Measurements from ENCODE around the gene GOLT1A. TPM values are rescaled to one million over a fixed set of nuclear protein-coding genes. Genes with fewer than 3 reads are reported as not detected.

Gene GOLT1A
- total RNA-seq, 1 experiment from 2014 or later, result not detected

DNA sequence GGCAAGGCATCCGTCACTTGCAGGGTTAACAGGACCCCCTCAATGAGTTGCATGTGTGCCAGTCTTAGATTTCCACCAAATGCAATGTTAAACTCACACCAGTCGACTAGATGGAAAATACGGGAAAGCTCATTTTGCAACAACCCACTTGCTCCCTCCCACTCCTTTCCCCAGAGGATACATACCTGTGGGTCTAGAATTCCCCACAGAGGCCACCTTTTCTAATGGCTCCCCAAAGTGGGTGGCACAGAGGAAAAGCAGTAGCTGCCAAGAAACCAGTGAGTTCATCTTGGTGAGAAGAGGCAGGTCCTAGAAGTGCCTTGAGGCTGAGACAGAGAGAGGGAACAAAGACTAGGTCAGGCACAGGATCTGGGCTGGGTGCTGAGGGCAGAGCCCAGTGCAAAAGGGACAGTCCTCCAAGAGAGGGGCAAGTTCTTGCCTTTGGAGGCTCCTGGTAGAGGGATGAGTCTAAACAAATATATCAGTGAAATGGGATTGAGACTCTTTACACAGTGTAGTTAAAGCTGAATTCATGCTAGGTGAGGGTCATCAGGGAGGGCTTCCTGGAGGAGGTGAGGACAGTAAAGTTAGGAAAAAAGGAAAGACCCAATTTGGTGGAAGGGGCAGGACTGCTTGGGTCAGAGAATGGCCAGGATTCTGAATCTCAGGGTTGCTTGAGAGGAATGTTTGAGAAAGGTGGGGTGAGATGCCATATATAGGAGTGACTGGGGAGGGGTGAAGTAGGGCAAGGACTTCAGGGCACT is 21.0 kb downstream of the GOLT1A start:
- DNase-seq (ENCODE audit: low spot score), result no peak

- DNase-seq (ENCODE audit: low spot score), result no peak
These were observed 21.7 kb downstream of the GOLT1A start for GRCh38 chr1:204192046-204192445.

DNA sequence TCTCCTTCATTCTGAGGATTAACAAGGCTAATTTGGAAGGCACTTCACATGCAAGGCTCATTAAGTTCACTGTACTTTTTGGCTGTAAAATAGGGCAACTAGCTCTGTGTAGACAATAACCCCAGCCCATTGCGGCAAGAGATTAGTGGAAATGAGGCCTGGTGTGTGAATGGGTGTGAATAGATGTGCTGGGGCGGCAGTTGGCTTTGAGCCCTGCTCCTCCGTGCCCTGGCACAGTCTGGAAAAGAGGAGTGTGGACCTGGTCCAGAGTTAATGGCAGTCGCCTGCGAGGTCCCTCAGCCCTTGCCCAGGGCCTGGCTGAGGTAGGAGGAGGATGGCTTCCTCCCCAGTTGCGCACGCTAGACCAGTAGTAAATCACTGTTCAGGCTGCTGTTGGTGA is 22.3 kb downstream of the GOLT1A start:
- no peak for DNase-seq (ENCODE audit: low spot score)

GRCh38 chr1:204190212-204191211 is 23.3 kb downstream of the GOLT1A start:
- DNase-seq (ENCODE audit: low spot score), result no peak

DNA sequence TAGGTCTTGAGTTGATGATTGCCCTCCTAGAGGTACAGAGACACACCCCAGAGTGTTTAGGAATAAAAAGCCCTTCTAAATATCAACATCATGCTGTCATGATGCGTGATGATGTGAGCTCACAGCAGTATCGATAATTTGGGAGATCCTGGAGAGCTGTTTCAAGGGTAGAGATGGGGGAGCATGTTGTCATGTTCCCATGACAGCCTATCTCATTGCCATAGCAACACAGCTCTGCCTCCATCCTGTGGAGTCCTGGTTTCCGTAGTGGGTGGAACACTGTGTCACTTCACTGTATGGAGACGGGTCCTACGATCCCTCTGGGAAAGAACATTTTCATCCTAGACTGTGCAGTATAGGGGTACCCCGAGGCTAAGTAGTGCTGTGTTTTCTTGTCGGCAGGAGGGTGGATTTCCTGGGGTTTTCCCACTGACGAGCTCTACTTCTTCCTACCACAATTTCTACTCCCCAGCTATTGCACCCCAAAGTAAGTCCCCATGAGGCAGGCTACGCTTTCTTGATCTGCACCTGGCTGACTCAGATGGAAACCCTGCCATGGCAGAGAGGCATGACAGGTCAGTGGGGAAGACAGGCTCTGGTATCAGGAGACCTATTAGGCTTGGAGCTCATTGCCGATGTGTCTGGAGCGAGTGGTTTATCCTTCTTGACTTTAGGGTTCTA is 24.7 kb downstream of the GOLT1A start:
- no peak for DNase-seq (ENCODE audit: low spot score)

DNA sequence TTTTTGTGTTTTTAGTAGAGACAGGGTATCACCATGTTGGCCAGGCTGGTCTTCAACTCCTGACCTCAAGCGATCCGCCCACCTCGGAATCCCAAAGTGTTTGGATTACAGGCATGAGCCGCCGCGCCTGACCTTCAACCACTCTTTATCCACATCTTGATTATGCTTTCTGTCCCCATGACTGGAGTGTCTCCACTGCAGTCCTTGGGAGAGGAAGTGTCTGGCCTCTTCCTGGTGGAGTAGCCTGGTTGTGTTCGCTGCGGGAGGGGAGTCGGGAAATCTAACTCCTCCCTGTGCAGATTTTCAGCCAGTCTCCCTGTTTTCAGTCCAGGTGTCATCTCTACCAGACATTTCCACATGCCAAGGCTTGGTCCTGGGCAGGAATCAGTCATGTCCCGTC is 27.2 kb downstream of the GOLT1A start:
- DNase-seq (ENCODE audit: low spot score), result no peak

GRCh38 chr1:204181116-204181515 is 32.7 kb downstream of the GOLT1A start:
- no peak for DNase-seq (ENCODE audit: low spot score)

GRCh38 chr1:204180133-204180532 is 33.7 kb downstream of the GOLT1A start:
- no peak for DNase-seq (ENCODE audit: low spot score)

GRCh38 chr1:204178487-204179281 is 35.1 kb downstream of the GOLT1A start:
- DNase-seq (ENCODE audit: low spot score), result no peak

GRCh38 chr1:204177133-204177532 is 36.7 kb downstream of the GOLT1A start:
- DNase-seq (ENCODE audit: low spot score), result peak; percentile 34

DNA sequence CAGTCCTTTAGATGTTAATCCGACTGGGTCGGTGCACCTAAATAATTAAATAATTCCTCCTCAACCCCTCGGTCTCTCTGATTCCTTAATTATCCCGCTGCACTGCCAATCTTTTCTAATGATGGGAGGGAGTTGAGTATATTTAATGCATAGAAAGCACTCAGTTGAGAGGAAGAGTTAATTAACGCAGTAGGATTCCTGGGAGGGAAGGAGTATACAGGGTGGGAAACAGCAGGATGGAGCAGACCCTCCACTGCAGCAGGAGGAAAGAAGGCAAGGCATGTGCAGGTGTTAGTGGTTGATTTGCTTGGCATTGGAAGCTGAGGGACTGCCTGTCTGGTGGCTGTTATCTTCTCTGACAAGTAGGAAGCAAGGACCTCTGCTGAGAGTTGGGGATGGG is 37.7 kb downstream of the GOLT1A start:
- DNase-seq (ENCODE audit: low spot score), result no peak

- no peak for DNase-seq (ENCODE audit: low spot score)
These were observed 38.8 kb downstream of the GOLT1A start for GRCh38 chr1:204174958-204175357.

- DNase-seq (ENCODE audit: low spot score), result no peak
These were observed 41.3 kb downstream of the GOLT1A start for GRCh38 chr1:204172404-204173029.

GRCh38 chr1:204171751-204172178 is 42.0 kb downstream of the GOLT1A start:
- DNase-seq (ENCODE audit: low spot score), result peak; percentile 89

DNA sequence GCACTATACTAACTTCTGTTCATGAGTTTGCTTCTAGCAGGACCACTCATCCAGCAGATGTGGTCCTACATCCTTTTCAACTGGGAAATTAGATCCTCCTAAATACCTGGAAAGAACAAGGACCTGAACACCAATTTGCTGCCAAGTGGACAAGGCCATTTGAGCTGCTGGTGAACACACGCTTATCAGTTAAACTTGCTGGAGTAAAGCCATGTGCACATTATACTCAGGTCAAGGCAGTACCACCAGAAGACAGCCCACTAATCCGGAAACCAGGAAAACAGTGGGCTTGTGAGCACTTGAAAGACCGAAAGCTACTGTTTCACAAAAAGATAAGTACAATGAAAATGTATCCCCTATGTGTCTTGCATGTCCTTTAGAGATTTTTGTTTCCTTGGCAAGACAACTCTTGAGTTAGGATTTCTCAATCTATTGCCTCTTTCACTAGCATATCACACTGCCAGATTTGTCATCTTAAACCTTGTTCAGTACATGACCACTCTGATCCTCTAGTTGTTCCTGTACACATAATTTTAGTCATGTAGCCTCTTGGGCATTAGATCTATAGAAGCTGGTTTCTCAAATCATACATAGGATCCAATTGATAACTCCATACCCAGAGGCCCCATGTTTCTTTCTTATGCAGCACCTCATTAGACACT is 43.2 kb downstream of the GOLT1A start:
- no peak for DNase-seq (ENCODE audit: low spot score)

DNA sequence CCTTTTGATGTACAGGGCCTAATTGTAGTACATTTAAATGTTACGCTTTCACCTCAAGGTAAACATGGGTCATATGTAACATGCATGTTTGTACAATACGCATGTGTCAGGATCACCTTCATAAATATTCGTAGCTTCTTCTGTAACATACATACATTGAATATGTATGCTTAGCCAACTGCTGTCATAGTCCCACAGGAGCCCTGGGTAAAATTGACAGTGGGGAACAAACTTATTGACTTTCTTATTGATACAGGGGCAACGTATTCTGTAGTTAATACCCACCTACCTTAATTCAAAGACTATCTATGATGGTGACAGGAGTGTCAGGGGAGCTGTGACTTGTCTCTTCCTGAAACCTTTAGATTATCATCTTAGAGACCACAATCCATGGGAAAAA is 43.9 kb downstream of the GOLT1A start:
- DNase-seq (ENCODE audit: low spot score), result no peak

- DNase-seq (ENCODE audit: low spot score), result no peak
These were observed 46.1 kb downstream of the GOLT1A start for GRCh38 chr1:204167730-204168129.

- no peak for DNase-seq (ENCODE audit: low spot score)
These were observed 47.6 kb downstream of the GOLT1A start, which contains the start of gene REN for GRCh38 chr1:204166219-204166618. Gene REN, minus strand, starts transcription at chr1:204166337. Its CDS starts 44 bp downstream, at chr1:204166293.

GRCh38 chr1:204162494-204163074 is 51.2 kb downstream of the GOLT1A start:
- DNase-seq (ENCODE audit: low spot score), result peak; percentile 85
